Fibroblast of skin of scalp (primary cell): ENCODE data around the gene CTXND1.
A peak's percentile ranks its signal among the peaks of the same experiment; 100 is the strongest.

Source experiments
- DNase-seq: peaks from one replicate; pipeline ENCODE4 v3.0.0-alpha.2; 2013

The CTXND1 gene

DNA sequence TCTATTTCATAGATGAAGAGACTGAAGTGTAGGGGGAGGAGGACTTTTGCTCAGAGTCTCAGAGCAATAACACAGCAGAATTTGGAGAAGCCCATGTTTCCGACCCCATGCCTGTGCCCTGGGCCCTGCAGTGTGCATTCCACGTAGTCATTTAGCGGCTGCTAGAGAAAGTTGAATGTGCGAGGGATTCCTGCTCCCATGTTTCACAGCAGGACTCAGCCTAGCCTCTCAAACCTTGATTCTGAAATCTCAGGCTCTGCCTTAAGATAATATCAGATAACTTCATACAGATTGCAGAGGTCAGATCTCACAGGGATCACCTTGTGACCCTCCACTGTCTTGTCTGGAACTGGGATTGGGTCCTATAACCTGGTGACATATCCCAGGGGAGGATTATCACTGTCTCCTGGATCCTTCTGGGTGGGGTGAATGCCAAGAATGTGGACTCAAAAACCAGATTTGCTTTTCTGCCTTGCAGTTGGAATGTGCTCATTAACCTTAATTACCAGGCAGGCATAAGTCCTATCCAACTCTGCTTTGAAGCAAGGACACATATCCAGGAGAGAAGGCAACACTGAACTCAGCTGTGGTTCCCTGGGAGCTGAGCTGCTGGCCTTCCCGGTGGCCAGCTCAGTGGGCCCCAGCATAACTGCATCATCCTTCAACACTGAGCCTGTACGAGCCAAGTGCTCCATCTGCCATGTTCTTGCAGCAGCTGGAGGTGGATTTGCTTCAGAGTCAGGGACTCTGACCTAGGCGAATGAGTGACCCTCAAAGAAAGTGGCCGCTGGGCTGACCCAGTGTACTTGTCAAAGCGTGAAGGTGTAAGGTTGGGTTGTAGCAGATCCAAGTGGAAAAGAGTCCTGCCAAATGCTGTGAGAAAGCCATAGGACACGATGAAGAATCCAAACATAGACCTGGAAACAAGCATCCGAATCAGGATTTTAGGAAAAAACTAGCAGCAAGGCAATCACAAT lies 43.0 kb downstream of the CTXND1 start:
- DNase-seq = no peak

DNA sequence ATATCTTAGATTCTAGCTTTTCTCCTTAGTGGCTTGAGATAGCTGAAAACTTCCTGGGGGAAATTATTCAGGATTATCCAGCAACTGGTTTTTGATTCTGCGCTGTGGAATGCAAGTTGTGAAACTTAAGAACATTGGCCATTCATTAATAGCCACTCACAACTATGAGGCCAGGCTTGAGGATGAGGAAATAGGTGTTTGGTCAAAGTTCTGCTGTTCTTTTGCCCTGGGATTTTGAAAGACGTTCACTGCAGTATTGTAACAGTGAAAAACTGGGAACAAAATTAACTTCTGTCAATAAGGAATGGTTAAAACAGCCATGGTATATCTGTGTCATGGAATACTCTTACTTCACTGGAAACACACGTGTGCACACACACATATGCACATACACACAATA lies 44.1 kb downstream of the CTXND1 start:
- DNase-seq = no peak

DNA sequence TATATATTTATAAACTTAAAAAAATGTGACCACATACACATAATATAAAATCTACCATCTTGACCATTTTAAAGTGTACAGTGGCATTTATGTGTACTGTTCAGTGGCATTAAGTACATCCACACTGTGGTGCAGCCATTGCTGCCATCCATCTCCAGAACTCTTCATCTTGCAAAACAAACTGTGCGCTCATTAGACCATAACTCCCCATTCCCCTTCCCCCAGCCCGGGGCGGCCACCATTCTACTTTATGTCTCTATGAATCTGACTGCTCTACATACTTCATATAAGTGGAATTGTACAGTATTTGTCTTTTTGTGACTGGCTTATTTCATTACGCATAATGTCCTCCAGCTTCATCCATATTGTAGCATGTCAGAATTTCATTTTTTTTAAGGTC lies 47.8 kb downstream of the CTXND1 start:
- no peak for DNase-seq

DNA sequence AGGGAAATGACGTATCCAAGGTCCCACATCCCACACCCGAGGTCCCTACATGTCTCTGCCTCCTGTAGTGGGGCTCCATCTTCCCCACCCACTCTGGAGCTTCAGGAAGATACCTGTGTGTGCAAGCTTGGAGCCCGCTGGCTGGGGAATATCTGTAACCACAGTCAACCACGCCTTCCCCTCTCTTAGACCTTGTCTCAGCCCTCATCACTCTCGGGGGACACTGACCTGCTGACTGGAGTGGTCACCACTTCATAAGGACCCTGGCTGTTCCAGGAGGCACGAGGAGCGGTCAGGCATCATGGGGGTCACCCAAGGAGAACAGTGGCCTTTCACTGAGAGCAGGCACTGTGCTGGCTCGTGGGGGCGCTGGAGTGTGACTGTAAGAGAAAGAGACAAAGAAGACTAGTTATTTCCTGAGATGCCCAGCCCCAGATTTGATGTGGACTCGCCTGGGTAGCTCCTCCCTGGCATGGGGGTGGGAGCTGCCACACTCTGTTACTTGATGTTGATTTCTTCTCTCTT lies 48.6 kb downstream of the CTXND1 start:
- no peak for DNase-seq

DNA sequence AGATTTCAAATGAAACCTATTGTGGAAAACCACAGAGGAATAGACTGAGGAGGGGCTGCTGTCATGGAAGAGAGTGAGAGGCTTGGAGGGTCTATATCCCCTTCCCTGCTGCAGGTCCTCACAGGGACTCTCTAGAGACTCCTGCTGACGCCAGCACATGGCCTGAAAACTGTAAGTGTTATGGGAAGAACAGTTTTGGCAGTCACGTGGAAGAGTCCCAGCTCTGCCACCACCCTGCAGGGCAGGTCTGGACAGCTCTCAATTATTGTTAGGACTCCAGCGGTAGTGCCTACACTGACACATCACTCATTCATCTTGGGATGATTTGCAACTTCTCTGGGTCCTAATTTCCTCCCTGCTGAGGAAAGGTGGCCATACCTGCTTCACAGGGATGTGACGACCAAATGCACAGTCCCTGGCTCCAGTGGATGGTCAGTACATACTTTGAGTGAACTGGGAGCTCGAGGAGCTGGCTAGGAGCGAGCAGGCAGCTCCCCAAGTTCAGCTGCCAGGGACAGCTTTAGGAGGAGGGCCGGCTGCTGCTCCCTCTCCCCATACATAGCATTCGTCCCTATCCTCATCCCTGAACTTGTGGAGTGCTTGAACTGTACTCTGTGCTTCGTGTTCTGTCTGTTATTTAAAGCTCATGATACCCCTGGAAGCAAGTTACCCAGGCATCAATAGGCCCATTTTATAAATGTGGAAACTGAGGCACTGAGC lies 49.2 kb downstream of the CTXND1 start:
- no peak for DNase-seq

DNA sequence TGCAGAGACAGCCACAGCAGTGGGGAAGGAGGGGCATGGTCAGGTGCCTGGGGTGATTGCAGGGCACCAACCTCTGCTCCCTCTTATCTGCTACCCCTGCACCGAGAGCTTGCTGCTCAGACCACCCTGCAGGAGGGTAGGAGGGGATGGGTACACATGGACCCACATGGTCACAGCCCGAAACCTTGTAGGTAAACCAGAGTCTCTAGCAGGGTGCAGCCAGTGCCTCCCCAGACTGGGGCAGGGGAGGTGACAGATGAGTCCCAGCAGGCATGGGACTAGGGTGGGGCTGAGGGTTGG lies 50.0 kb downstream of the CTXND1 start:
- no peak for DNase-seq

DNA sequence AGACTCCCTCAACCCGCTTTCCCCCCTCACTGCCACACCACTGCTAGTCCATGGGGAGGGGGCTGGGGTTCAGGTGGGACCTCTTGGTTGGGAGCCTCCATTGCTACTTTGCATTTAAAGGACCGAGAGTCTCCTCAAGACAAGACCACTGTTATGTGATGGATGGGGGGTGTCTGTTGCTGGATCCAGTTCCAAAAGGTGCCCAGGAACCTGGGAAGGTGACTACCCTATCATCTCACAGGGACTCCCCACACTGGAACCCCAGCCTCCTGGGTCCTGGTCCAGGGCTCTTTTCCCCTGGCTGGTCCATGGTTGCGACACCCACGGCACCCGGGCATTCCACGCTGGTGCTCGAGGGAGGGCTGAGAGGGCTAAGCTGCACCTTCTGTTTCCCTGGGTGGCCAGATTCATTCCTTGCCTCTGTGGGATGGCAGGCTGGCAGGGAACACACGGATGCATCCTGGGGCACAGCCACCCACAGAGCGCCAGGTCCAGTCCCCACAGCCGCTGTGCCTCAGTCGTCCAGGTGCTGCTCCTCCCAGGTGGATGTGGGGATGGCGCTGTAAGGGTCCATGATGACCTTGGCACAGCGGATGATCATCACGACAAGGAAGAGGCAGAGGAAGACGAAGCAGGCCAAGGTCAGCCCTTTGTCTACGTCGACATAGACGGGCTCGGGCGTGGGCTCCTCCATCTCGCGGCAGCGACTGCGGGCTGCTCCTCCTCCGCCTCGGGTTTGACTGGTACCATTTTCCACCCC lies 50.6 kb downstream of the CTXND1 start:
- DNase-seq = no peak

DNA sequence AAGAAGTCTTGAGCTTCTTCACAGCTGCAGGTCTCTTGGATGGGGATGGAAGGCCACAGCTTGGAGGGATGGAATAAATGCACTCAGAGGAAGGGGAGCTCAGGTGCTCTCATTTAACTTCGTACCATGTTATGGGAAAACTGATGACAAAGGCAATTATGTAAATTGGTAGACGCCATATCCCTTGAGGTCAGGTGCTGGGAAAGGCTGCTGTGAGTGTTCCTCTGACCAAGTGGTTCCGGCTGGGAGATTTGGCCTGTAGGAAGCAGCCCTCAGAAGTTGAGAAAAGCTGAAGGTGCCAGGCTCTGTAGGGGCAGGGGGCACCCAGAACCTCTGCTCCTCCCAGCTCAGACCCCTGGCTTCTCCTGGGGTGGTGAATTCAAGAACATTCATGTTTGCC lies 52.1 kb downstream of the CTXND1 start:
- DNase-seq = no peak

DNA sequence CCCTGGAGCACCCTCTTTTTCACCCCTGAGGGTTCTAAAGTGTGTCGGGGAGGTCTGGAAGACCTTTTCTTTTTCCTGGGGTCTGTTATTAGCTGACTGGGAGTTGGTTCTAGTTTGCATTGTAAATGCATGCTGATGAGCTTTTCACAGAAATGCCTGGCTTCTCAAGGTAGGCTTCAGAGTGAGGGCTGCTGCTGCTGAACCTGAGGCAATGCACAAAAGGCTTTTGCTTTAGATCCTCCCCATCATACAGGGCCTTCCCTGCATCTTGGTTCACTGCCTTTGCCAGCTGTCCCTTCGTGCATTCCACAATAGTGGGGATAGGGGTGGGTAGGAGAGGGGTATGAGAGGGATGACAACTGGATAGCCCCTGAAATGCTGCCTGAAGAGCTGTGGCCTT lies 52.6 kb downstream of the CTXND1 start:
- DNase-seq = no peak

DNA sequence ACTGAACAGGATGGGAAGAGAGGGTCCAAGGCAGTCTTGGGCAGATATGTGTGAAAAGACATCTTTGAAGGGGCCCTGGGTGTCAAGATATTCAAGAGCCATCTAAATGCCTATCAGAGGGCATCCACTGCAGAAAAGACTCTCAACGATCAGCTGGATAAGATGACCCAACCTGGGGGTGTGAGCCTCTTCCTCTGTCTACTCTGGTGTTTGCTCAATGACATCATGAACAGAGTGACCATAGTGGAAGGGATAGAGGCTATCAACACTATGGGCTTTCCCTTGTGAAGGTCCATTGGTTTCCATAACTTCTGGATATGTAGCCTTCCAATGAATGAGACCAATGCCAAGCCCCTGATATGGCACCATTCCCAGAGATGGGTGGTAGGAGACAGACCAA lies 57.1 kb downstream of the CTXND1 start:
- no peak for DNase-seq

DNA sequence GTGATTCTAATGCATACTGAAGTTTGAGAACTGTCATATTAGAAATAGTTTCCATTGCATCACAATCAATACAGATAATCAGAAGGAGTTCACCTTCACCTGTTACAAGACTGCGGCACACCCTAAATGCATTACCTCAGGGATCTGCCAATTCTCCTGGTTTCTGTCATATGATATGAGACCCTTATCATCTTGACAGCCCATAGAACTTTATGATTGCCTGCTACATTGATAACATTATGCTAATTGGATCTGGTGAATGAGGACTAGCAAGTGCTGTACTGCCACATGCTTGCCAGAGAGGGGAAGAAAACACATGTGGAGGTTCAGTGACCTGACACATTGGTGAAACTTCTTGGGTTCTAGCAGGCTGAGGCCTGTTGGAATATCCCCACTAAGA lies 57.8 kb downstream of the CTXND1 start:
- no peak for DNase-seq

DNA sequence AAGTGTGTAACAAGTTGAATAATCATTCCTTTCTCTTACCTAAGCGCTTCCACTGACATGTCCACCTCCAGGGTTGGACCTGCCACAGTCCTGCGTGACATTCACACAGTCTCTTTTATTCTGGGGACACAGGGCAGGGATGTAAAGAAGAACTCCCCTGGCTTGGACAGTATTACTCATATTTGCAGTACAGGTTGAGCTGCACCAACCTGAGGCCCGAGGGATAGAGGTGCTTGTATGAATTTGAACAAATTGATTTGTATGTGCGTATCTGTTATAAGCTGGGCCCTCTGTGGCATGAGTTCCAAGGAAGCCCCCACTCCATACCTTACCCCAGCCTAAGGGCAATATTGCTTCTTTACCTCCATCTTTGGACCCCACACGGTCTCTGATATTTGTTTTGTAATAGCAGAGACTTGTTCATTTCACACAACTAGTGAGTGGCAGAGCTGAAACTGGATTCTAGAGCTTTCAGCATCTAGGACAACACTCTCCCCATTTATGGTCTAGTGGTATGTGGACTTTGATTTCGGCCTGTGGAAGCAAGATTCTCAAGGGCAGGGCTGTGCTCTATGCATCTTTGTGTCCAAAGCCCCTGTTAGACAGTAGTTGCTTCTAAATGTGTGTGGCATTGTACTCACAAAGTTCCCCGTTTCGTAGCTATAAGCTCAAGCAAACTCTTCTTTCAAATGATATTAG lies 60.0 kb downstream of the CTXND1 start:
- DNase-seq = no peak

DNA sequence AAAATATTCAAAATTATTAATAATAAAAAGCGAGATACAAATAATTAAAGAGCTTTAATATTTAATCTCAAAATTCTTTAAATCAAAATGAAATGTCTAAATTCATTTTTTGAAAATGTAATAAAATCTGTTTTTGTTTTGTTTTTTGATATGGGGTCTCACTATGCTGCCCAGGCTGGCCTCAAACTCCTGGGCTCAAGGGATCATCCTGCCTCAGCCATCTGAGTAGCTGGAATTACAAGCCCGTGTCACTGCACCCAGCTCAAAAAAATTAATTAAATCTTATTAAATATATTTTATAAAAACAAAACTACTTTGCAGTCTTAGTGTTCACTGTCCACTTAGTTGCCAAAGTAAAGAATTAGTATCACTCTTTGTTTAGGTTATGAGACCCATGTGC lies 60.8 kb downstream of the CTXND1 start:
- DNase-seq = no peak

DNA sequence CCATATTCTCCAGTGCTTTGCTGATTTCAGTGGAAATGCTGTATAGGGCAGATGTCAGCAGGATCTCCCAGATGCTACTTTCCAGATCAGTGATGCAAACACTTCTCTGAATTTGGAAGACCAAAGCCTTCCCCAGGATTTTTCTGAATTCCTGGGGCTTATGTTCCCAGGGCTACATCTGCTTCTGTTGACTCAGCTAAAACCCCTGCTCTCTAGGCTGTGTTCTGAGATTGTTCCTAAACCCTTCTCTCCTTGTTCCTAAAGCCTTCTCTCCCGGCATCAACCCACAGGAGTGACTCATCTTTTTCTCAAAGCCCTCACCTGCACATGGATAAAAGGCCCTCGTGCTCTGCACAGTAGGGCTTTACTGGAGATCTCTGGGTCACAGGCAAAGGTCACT lies 63.8 kb downstream of the CTXND1 start:
- DNase-seq = no peak

DNA sequence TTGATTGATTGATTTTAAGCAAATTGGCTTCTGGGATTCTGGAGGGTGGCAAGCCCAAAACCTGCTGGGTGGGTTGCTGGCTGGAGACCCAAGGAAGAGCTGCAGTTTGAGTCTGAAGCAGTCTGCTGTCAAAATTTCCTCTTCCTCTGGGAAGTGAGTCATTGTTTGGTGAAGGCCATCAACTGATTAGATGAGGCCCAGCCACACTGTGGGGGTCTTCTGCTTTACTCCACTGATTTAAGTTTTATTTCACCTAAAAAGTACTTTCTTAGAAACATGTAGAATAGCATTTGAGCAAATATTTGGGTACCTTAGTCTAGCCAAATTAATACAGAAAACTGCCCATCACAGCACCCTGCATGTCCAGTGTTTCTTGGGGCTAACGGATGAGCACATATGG lies 65.4 kb downstream of the CTXND1 start:
- no peak for DNase-seq

DNA sequence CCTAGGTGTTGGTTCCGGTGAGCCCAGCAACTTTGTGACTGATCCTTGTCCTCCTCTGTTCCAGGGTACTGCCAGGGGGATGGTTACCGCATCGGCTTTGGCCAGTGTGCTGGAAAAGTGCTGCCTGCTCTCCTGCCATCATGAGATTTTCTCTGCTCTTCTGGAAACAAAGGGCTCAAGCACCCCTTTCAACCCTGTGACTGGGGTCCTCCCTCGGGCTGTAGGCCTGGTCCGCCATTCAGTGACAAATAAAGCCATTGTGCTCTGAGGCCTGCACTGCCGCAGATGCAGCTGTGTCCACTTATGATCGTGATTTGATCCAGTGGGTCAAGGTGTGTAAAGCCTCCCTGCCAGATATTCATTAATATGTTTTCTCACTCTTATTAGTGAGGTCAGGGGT lies 65.9 kb downstream of the CTXND1 start:
- no peak for DNase-seq

DNA sequence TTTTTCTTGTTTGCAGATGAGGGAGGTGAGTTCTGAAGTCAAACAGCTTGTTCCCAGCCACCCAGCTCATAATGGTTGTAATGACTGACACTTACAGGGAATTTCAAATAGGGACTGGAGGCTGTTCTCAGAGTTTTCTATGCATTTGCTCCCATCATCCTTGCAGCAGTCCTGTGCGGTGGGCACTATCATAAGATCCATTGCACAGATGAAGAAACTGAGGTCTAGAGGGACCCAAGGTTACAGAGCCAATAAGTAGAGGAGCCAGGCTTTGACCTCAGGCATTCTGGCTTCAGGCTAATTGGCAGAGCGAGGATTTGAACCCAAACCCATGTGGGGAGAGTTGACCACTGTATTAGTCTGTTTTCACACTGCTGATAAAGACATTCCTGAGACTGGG lies 66.9 kb downstream of the CTXND1 start:
- DNase-seq = no peak

DNA sequence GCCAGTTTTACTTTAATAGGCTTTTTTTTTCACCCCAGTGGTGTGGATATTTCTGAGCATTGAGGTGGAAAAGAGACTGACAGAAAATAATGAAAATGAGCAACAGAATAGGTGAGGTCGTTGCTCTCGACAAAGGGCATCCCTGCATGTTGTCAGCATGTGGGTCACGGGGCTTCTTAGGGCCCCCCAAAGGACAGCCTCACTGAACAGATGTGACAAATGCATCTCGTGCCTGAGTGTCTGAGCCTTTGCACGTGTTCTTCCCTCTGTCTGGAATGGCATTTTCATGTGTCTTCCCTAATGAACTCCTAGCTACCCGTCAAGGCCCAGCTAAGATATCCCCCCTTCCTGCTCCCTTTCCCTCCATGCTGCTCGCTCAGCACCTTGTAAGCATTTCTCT lies 67.5 kb downstream of the CTXND1 start:
- no peak for DNase-seq

DNA sequence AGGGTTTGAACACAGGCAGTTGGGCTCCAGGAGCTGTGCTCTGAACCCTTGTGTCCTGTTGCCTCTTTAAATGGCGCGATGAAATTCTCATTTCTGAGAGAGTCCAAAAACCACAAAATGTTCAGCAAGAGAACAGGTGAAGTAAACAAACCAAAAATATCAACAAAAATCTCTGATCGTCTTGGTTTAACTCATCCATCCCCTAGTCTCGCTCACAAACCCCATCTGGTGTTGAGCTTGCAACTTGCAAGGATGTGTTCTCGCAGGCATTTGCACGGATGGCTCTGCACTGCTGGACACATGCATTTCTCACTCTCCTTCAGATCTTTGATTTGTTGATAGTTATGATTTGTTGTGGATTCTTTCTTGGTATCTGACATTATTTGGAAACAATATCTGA lies 68.1 kb downstream of the CTXND1 start:
- DNase-seq = peak; percentile 13

DNA sequence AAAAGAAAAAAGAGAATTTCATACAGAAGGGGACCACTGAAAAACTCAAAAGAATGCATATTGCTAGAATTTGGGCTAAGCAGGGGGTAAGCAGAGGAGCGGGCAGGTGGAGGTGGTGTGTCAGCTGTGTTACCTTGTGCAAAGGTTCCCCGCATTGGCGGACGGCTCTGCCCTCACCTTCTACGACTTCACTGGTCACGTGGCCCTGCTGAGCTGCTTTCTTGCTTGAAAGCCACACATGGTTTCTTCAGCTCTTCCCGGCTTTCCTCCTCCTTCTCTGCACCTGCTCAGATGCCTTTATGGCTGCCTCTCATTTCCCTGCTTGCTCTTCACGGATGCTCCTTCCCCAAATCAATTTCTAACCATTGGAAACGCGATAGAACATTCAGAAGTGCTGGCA lies 68.7 kb downstream of the CTXND1 start:
- no peak for DNase-seq

DNA sequence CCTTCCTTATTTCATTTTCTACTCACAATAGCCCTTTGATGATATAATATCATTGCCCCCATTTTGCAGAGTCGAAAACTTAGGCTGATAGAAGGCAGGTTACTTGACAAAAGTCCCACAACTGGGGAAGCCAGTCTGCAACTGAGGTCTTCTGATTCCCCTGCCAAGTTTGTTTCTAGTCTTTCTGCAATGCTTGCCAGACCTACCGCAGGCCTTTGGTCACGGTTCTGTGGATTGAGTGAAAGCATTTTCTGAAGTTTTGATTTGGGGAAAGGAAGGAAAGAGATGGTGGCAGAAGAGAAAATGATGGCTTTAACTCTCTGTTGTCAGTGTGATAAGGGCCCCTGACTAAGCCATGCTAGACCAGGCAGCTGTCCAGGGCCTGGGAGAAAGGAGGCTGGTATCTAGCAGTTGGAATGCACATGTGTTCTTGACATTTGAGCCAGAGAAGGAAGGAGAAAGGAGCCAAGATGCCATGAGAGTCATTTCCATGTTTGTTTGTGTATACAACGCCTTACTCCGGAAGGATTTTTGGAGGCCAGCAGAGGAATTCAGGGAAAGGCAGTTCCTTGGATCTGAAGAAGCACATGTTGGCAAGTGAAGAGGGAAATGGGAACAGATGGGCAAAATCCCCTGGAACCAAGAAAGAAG lies 69.3 kb downstream of the CTXND1 start:
- peak; percentile 52 for DNase-seq

DNA sequence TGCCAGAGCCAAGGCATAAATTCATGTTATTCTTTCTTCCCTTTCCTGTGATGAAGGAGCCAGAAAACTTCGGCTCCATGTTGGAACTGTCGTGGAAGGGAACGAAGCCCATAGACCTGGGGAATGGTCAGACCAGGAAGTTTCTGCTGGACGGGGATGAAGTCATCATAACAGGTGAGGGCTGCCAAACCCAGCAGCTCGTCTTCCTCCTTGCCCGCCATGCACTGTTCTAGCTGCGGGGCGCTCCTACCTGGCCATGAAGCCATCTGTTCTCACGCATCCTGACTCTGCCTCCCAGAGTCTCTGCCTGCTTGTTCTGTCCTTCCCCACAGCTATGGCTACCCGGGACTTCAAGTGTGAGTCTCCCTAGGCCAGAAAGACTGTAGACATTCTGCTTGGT lies 71.0 kb downstream of the CTXND1 start:
- no peak for DNase-seq
